GM21528 (cell line): Measurements from ENCODE around the gene TUBB6.

Experiments used
- ATAC-seq: cut with Tn5 transposase; IDR thresholded peaks from one replicate; pipeline ENCODE4 v1.9.1; 2021; ENCODE audit warnings: mild to moderate bottlenecking, moderate library complexity; ENCODE audit not compliant: unreplicated experiment, low FRiP score

Gene TUBB6

GRCh38 chr18:12335503-12335902, 27.5 kb downstream of the TUBB6 start:
- no peak for ATAC-seq

GRCh38 chr18:12336171-12336613, 28.2 kb downstream of the TUBB6 start:
- ATAC-seq, result no peak

GRCh38 chr18:12336887-12337286, 28.8 kb downstream of the TUBB6 start:
- no peak for ATAC-seq

- ATAC-seq, result no peak
Measured at GRCh38 chr18:12338382-12338781, 30.3 kb downstream of the TUBB6 start.

GRCh38 chr18:12340945-12341660, 33.1 kb downstream of the TUBB6 start:
- ATAC-seq, result no peak

GRCh38 chr18:12342661-12343060, 34.6 kb downstream of the TUBB6 start:
- ATAC-seq, result no peak

DNA sequence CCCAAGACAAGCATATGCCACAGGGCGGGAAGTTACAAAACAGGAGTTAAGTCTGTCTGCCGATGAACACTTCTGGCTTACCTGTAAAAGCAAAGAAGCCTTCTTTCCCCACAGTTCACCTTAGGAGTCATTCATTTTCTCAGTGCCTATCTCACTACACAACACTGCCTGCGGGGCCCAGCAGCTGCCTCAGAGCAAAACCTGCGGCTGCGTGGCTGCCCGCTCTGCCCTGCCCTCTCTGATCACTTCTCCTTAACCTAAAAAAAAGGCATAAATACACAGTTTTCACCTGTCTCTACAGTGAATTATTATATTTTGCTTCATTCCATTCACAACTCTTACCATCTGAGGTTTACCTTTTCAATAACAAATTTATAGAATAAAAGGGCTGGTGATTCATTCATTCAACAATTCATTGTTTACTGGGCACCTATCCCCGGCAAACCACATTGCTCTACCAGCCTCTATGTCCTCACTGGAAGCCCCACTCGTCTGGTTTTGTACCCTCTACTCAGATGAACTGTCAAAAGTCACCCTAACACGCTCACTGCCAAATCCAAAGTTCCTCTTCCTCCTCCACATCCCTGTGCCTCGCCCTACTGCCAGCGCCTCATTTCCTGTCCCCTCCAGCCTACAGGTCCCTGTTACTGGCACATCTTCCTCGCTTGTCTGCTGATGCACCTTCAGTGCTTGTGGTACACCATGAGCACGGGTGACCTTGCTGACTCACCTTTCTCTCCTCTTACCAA, 37.6 kb downstream of the TUBB6 start:
- ATAC-seq, result no peak

DNA sequence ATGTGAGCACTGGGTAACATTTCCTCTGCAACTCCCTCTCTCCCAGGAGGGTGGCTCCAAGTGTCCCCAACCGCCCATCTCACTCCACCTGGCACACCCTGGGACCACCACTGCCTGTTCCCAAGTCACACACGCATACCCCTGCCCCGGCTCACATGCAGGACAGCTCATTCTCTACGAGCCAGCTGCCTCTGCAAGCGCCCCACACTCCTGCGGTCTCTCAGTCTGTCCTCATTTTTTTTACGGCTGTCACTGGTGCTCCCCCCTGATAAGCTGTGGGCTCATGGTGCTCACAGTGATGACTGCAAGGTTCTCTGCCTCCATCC, 38.2 kb downstream of the TUBB6 start:
- no peak for ATAC-seq

GRCh38 chr18:12347895-12348294, 39.9 kb downstream of the TUBB6 start:
- no peak for ATAC-seq

DNA sequence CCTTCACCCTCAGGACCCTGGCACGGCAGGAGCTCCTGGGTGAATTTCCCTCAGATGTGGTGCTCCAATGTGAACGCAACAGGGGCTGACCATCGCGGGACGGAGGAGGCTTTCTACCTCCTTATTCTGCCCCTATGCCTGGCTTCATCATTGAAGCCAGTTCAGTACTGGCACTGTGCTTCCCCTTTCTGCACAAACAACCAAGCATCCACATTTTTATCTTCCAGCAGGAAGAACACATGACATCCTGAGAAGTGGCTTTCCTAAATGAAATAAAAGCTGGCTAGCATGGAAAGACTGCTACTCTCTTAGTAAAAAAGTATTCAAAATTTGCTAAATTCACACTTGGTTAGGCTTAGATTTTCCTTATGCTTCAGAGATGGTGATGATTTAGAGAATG, 44.1 kb downstream of the TUBB6 start:
- ATAC-seq, result no peak

DNA sequence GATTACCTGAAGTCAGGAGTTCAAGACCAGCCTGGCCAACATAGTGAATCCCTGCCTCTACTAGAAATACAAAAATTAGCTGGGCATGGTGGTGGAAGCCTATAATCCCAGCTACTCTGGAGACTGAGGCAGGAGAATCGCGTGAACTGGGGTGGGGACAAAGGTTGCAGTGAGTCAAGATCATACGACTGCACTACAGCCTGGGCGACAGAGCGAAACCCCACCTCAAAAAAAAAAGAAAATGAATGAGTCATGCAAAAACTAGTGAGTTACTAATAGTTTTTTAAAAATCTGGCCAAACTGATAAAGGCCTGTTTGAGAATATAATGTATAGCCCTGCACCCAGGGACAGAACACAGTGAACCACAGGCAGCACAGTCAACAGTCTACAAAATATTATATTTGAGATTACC, 51.5 kb downstream of the TUBB6 start:
- ATAC-seq, result no peak

DNA sequence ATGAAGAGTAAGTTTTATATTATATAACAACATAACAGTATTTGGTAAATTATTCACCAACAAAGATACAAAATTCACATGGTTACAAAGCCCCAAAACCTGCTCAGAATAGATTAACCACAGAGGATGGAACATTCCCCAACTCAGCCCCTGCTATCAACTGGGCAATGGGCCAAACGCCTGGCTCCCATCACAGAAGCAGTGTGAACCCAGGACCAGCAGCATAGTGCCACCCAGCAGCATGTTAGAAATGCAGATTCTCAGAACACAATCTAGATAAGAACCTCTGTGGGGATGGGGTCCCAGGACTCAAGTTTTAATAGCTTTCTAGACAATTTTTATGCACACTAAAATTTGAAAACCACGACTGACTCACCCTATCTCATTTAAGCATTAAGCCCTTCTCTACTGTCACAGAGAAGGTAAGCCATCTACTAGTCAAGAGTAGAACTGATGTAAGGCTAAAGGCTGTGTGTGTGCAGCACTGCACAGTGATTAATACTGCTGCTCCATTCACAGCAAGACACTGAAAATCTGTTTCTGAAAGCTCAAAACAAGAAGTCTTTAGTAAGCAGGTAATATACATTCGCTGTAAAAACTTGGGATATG, 53.8 kb downstream of the TUBB6 start:
- no peak for ATAC-seq

DNA sequence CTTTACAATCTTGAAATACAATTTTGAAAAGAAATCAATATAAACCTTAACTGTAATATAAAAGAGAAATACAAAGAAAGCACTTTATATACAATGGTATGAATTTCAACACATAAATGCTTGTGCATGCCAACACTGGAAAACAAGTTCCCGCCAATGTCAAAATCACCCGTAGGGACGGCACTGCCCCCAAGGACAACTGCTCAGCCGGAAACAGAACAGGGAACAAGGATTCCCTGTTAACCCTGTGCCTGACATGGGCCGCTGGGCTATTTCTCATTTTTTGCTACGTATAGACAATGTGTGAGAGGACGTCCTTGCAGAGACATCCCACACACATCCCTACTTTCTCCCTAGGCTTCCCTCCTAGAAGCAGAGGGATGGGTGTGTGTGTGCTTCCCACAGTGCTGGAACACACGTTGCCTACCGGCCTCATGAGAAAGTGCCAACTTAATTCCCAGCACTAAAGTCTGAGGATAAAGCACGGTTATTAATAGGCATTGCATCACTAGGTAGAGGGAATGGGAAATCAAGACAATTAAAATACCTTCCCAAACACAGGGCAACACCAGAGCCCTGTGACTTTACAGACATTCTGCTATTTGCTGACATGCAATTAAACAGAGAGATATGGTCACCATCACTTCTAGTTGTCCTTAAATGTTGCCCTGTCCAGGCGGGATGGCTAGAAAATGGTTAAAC, 54.6 kb downstream of the TUBB6 start:
- ATAC-seq, result no peak

DNA sequence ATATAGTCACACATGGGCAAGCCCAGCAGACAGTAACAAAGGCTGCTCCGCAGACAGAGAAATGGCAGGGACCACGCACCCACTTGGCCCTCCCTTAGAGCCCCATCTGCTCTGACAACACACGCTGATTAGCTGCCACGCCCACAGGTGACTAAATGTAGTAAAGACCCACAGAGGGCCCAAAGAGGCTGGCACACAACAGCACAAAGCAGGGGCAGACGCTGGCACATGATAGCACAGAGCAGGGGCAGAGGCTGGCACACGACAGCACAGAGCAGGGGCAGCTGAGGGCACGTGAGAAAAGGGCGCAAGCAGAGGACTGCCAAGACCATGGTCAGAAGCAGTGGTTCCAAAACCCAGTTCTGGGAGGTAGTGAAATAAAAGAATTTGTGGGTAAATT, 58.3 kb downstream of the TUBB6 start:
- no peak for ATAC-seq

DNA sequence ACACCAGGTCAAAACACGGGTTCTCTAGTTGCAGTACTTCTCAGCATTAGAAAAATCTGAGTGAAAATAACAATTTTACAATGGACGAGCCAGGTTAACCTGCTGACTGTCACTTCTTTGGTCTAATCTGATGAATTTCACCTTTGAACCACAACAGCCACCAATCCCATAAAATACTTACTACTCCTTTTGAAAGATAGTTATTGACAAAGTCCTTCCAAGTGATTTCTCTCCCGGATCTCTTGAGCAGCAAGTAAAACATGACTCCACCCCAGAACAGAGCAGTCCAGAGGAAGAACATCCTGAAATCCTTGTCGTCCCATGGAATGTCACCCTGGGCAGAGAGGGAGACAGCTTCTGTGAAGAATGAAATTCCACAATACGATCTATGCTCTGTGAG, 58.7 kb downstream of the TUBB6 start:
- ATAC-seq, result no peak

GRCh38 chr18:12369211-12369610, 61.2 kb downstream of the TUBB6 start:
- ATAC-seq, result no peak

- no peak for ATAC-seq
Measured at GRCh38 chr18:12371590-12371989, 63.5 kb downstream of the TUBB6 start.

DNA sequence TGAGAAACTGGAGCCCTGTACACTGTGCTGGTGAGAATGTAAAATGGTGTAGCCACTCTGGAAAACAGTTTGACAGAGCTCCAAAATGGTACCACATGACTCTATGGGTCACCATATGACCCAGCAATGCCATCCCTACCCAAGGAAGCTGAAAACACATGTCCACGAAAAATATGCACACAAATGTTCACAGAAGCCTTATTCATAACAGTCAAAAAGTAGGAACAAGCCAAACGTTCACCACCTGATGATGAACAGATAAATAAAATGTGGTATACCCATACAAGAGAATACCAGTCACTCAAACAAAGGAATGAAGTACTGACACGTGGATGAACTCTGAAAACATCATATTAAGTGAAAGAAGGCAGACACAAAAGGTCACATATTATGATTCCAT, 64.4 kb downstream of the TUBB6 start:
- ATAC-seq, result no peak

GRCh38 chr18:12373116-12373770, 65.2 kb downstream of the TUBB6 start:
- no peak for ATAC-seq

DNA sequence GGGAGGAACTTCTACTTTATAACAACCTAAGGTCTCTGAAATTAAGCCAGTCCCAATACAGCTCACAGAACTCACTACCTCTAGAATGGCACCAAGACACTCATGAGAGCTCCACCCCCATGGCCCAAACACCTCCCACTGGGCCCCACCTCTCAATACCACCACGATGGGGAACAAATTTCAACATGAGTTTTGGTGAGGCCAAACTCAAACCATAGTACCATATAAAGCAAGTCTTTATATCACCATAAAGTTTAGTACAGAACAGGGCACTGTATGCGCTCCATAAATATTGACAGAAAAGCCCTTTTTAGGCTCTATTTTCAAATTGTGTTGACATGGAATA, 65.7 kb downstream of the TUBB6 start:
- ATAC-seq, result no peak

- no peak for ATAC-seq
Measured at GRCh38 chr18:12374401-12374800, 66.4 kb downstream of the TUBB6 start.
